HepG2 (cell line): ENCODE data around the gene AP2A2. TPM values are rescaled to one million over a fixed set of nuclear protein-coding genes. Genes with fewer than 3 reads are reported as not detected.
A peak's percentile ranks its signal among the peaks of the same experiment; 100 is the strongest.

Experiments
- ATAC-seq: fragments of 200-7000 bp; cut with Tn5 transposase; 3 replicates; pipeline ENCODE4 v1.9.1; 2020; ENCODE audit warnings: mild to moderate bottlenecking, moderate library complexity
- BruUV-seq: library from RNA; stranded (reverse); fragments of 400-500 nt; replicated peaks from 2 replicates; lab custom pipeline; 2021; lab: Mats Ljungman, UMichigan
- CTCF ChIA-PET: fragments of 300-600 bp; formaldehyde crosslinking; extraction: SDS; loops from one replicate; lab custom pipeline; 2021; ENCODE audit warnings: low total read pairs, inconsistent platforms, low intra/inter-chr PET ratio; lab: Yijun Ruan, JAX
- POLR2A ChIA-PET: fragments of 350-600 bp; sonication (Branson Sonifier 250); formaldehyde crosslinking; loops from one replicate; lab custom pipeline; 2020; ENCODE audit warnings: antibody characterized with exemption, inconsistent platforms; lab: Yijun Ruan, JAX
- DNase-seq: peaks from one replicate; pipeline ENCODE4 v3.0.0-alpha.2; 2015; ENCODE audit warnings: low spot score
- FAIRE-seq: peaks from 3 replicates; lab custom pipeline; 2011; peaks lifted over from hg19 to GRCh38; lab: Jason Lieb, UNC
- H2AFZ ChIP-seq: one replicate; pipeline ENCODE4 v1.6.1; 2011; ENCODE audit warnings: low read length, inconsistent platforms
- H3K27ac ChIP-seq: fragments of 300-600 bp; 3 replicates; pipeline ENCODE4 v1.8.0; 2011; ENCODE audit warnings: mixed run types, mild to moderate bottlenecking, mixed read lengths, low read length, inconsistent platforms; ENCODE audit not compliant: insufficient read depth; ENCODE audit errors: extremely low read length
- H3K27me3 ChIP-seq, 2 experiments: fragments of 200-600 bp in 1 of 2; 2 replicates in 1 of 2; 3 replicates in 1 of 2; pipeline versions ENCODE4 v1.6.0 to v1.8.0; 2011; ENCODE audit warnings: low read length in 2 of 2, mild to moderate bottlenecking in 2 of 2, moderate library complexity in 2 of 2, inconsistent platforms in 1 of 2; ENCODE audit not compliant: insufficient read depth in 2 of 2, control insufficient read depth in 1 of 2
- H3K36me3 ChIP-seq, 2 experiments: fragments of 200-600 bp in 1 of 2; replicated peaks in 1 of 2; 2 replicates in 1 of 2; 3 replicates in 1 of 2; pipeline versions ENCODE4 v1.5.1 to v1.8.0; 2011; ENCODE audit warnings: low read length in 2 of 2, inconsistent platforms in 1 of 2; ENCODE audit not compliant: insufficient read depth in 2 of 2, control insufficient read depth in 1 of 2
- H3K4me1 ChIP-seq: 2 replicates; pipeline ENCODE4 v1.5.1; 2012; ENCODE audit warnings: low read length, inconsistent platforms; ENCODE audit not compliant: insufficient read depth
- H3K4me2 ChIP-seq: 2 replicates; pipeline ENCODE4 v1.6.0; 2011; ENCODE audit warnings: low read depth, low read length, inconsistent platforms
- H3K4me3 ChIP-seq, 3 experiments: fragments of 200-600 bp in 1 of 3; sonication (generic), shearing (Covaris generic) in 1 of 3; replicated peaks in 1 of 3; 2 replicates each; pipeline ENCODE4 v1.5.1; 2011 to 2016; ENCODE audit warnings: low read length in 3 of 3, inconsistent platforms in 2 of 3, low read depth in 2 of 3, mild to moderate bottlenecking in 2 of 3, control low read depth in 1 of 3, mixed read lengths in 1 of 3; ENCODE audit not compliant: insufficient read depth in 1 of 3
- H3K79me2 ChIP-seq: one replicate; pipeline ENCODE4 v1.6.1; 2011; ENCODE audit warnings: low read length, inconsistent platforms; ENCODE audit not compliant: insufficient read depth
- H3K9ac ChIP-seq: 2 replicates; pipeline ENCODE4 v1.6.0; 2011; ENCODE audit warnings: mild to moderate bottlenecking, low read depth, low read length, inconsistent platforms; ENCODE audit not compliant: insufficient read depth
- H3K9me3 ChIP-seq: 2 replicates; pipeline ENCODE4 v1.5.1; 2012; ENCODE audit warnings: mild to moderate bottlenecking, low read length
- H4K20me1 ChIP-seq: 2 replicates; pipeline ENCODE4 v1.6.0; 2011; ENCODE audit warnings: inconsistent platforms, mild to moderate bottlenecking, low read length, moderate library complexity; ENCODE audit not compliant: insufficient read depth
- KAT7 ChIP-seq: IDR thresholded peaks from 2 replicates; pipeline ENCODE4 v1.6.1; 2018; ENCODE audit warnings: borderline replicate concordance, missing compliant biosample characterization
- KDM4B ChIP-seq: sonication (generic); formaldehyde crosslinking; IDR thresholded peaks from 2 replicates; pipeline ENCODE4 v1.4.0; 2020; ENCODE audit warnings: missing genetic modification reagents
- YEATS4 ChIP-seq: sonication (generic); formaldehyde crosslinking; IDR thresholded peaks from 2 replicates; pipeline ENCODE4 v1.4.0; 2020; ENCODE audit warnings: missing genetic modification reagents, borderline replicate concordance
- ZFAT ChIP-seq: sonication (generic); formaldehyde crosslinking; conservative IDR thresholded peaks from 2 replicates; pipeline ENCODE4 v1.8.1; 2023; ENCODE audit warnings: missing genetic modification reagents, inconsistent platforms
- ZNF30 ChIP-seq: sonication (generic); formaldehyde crosslinking; IDR thresholded peaks from 2 replicates; pipeline ENCODE4 v1.5.0; 2020; ENCODE audit warnings: mild to moderate bottlenecking, missing genetic modification reagents
- WGBS: methylation state at CpG from one replicate; pipeline ENCODE4 v1.1.6; 2017; ENCODE audit warnings: low lambda C conversion rate; 5-methylcytosine and 5-hydroxymethylcytosine counted together
- in situ Hi-C: cut with HindIII; loops from 2 replicates; pipeline ENCODE4 v1.10.0; 2017; ENCODE audit warnings: low pct_unique_long_range_greater_than_20kb; ENCODE audit not compliant: extremely low pct_ligation_motif_present
- intact Hi-C: fragments of 100-400 bp; cut with micrococcal nuclease; formaldehyde crosslinking; loops from one replicate; pipeline ENCODE4 v1.10.0; 2022; ENCODE audit not compliant: unreplicated experiment
- polyA plus RNA-seq, 8 experiments: library from polyadenylated mRNA; depleted of rRNA in 3 of 8; stranded (reverse) in 7 of 8; unstranded in 1 of 8; fragments of >200 nt; fragmentation: Illumina TruSeq in 4 of 8; extraction: Trizol in 4 of 8; gene quantifications; 2 replicates each; pipeline versions ENCODE4 v1.2.1 to v1.2.3, GENCODE V29; 2011 to 2016; ENCODE audit warnings: low read depth in 4 of 8, missing spikeins in 1 of 8, mixed read lengths in 1 of 8; ENCODE audit not compliant: insufficient read depth in 1 of 8
- total RNA-seq, 5 experiments: library from RNA; depleted of rRNA; stranded (reverse); fragments of >200 nt; fragmentation: Illumina TruSeq; extraction: Trizol; gene quantifications; 2 replicates each; pipeline ENCODE4 v1.2.3, GENCODE V29; 2016; ENCODE audit warnings: low read depth in 1 of 5
- TF ChIP-seq, protein P1 (sequence below): sonication (generic); formaldehyde crosslinking; IDR thresholded peaks from 2 replicates; pipeline ENCODE4 v1.4.0; 2020; ENCODE audit warnings: missing genetic modification reagents, borderline replicate concordance

The AP2A2 gene
- total and polyA plus RNA-seq, 2 of the 13 experiments (the other 11 are each of a cell fraction or from before 2014, with no cell fraction given): 25.7 to 75.7 TPM

DNA sequence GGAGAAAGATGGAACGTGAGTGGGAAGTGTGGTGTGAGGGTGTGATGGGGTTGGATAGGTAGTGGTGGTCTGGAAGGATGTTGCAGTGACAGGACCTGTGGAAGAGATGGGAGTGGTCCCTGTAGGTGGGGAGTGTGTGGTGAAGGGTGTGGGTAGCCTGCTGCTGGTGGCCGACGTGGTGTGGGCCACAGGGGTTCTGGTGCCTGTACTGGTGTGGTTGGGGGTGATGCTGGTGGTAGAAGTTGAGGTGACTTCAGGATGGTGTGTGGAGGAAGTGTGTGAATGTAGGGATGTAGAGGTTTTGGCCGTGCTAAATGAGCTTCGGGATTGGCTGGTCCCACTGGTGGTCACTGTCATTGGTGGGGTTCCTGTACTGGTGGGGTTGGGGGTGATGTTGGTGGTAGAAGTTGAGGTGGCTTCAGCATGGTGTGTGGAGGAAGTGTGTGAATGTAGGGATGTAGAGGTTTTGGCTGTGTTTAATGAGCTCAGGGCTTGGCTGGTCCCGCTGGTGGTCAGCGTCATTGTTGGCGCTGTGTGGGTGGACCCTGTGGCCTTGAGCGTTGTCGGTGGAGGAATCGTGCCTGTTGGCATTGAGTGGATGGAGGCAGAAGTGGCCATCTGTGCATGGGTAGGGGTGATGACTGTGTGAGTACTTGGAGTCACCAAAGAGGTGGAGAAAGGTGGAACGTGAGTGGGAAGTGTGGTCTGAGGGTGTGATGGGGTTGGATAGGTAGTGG, 91.8 kb downstream of the AP2A2 start:
- no peaks in the 10 kb centered on the region for H3K36me3 ChIP-seq
- no peaks in the 10 kb centered on the region for H3K79me2 ChIP-seq
- peak; percentile 17 for ATAC-seq
- in situ Hi-C loops (no loop called here), intact Hi-C loops (no loop called here)
- ChIA-PET POLR2A (no interaction called here), CTCF (no interaction called here)
- peak; percentile 53 for FAIRE-seq
- no TSS peak for BruUV-seq
- H3K9ac ChIP-seq: no peak overlapping the region
- no peak overlapping the region for H3K27ac ChIP-seq
- H3K4me3 ChIP-seq: no peak overlapping the region
- H3K4me2 ChIP-seq: no peak overlapping the region
- no peaks in the 10 kb centered on the region for H3K4me1 ChIP-seq
- DNase-seq: peak; percentile 7
- no peaks in the 10 kb centered on the region; a peak in 1 of 5 replicates for H3K27me3 ChIP-seq
- H2AFZ ChIP-seq: no peak overlapping the region
- TF ChIP-seq ZFAT (CRISPR knock-in tag): no peak
- TF ChIP-seq, protein P1, sequence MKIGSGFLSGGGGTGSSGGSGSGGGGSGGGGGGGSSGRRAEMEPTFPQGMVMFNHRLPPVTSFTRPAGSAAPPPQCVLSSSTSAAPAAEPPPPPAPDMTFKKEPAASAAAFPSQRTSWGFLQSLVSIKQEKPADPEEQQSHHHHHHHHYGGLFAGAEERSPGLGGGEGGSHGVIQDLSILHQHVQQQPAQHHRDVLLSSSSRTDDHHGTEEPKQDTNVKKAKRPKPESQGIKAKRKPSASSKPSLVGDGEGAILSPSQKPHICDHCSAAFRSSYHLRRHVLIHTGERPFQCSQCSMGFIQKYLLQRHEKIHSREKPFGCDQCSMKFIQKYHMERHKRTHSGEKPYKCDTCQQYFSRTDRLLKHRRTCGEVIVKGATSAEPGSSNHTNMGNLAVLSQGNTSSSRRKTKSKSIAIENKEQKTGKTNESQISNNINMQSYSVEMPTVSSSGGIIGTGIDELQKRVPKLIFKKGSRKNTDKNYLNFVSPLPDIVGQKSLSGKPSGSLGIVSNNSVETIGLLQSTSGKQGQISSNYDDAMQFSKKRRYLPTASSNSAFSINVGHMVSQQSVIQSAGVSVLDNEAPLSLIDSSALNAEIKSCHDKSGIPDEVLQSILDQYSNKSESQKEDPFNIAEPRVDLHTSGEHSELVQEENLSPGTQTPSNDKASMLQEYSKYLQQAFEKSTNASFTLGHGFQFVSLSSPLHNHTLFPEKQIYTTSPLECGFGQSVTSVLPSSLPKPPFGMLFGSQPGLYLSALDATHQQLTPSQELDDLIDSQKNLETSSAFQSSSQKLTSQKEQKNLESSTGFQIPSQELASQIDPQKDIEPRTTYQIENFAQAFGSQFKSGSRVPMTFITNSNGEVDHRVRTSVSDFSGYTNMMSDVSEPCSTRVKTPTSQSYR: no peak
- TF ChIP-seq ZNF30 (CRISPR knock-in tag): no peak
- TF ChIP-seq KAT7 (CRISPR knock-in tag): no peak
- no peak for TF ChIP-seq KDM4B (CRISPR knock-in tag)
- TF ChIP-seq YEATS4 (CRISPR knock-in tag): no peak
- no peaks in the 10 kb centered on the region for H3K9me3 ChIP-seq
- 76% methylated on average over 12 of the region's 12 CpGs for WGBS
- H4K20me1 ChIP-seq: no peaks in the 10 kb centered on the region
